Uterus (tissue), 2 donors: ENCODE data around the gene NCKAP1.

ENCODE experiments used
- CTCF ChIP-seq, 4 experiments: fragments of 200-600 bp in 2 of 4; fragments of 450-650 bp in 2 of 4; sonication (generic) in 2 of 4; IDR thresholded peaks; one replicate each; pipeline ENCODE4 v1.5.1; 2016 to 2019; ENCODE audit warnings: antibody characterized with exemption in 4 of 4, mild to moderate bottlenecking in 2 of 4, moderate library complexity in 1 of 4
- POLR2A ChIP-seq, 2 donors: fragments of 450-650 bp; IDR thresholded peaks; one replicate each; pipeline ENCODE4 v1.6.1; 2016; ENCODE audit warnings: antibody characterized with exemption in 2 of 2, mild to moderate bottlenecking in 1 of 2, moderate library complexity in 1 of 2

- TF ChIP-seq CTCF (IDR thresholded peaks at IDR 0.05) (no peak), POLR2A (IDR thresholded peaks at IDR 0.05) (no peak)
Measured at GRCh38 chr2:182980652-182981051, 57.6 kb downstream of the NCKAP1 start.
